Cerebellar nuclear complex (tissue), 1 donor: ENCODE measurements around the gene NPLOC4.
"Not testable (repeated sequence)": the region's sequence is repeated elsewhere in the genome, so short reads cannot be mapped to it uniquely, and the experiment has no call there.

Experiments
- DNase-seq, 2 experiments: peaks; one replicate each; lab custom pipeline; 2025; lab: John Stamatoyannopoulos, UW

Gene NPLOC4

GRCh38 chr17:81635431-81635830, 1.5 kb downstream of the NPLOC4 start:
- no peak for DNase-seq

DNA sequence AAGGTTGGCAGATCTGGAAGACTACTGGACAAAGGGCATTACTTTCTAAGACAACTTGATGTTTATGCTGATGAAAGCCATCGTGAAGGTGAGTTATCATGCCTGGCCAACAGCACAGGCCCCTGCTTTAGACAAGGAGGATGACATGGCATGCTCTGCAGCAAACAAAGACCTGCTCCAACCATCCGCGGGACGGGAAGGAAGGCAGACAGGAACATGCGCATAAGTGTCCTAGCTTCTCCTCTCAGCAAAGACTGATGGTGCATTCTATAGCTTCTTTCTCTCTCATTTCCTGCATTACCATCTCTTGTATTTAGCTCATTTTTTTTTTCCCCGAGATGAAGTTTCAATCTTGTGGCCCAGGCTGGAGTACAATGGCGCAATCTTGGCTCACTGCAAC, 5.4 kb downstream of the NPLOC4 start:
- no peak for DNase-seq

GRCh38 chr17:81630274-81630673, 6.6 kb downstream of the NPLOC4 start:
- no peak for DNase-seq

DNA sequence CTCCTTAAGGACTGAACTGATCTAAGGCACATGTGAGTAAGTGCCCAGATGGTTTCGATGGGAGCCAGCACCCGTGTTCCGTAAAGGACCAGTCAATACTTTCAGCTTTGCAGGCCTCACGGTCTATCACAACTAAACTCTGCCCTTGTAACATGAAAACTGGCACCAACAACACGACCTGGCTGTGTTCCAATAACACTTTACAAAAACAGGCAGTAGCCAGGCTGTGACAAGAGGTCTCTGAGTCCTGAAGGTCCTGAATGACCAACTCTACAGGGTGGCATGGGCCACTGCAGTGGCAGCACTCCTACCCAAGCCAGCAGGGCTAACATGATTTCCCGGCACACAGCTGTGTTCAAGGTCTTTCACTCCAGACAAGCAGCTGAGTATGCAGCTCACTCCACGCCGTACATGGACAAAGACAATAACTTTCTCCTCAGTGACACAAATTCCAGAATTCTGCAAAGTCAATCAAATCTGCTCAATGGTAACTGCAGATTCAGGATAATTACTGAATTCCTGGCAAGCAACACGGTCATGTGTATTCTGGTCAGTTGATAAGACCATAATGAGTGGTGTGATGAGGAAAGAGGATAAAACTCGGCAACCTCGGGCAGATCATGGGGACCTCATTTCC, 15.3 kb downstream of the NPLOC4 start:
- DNase-seq: no peak

DNA sequence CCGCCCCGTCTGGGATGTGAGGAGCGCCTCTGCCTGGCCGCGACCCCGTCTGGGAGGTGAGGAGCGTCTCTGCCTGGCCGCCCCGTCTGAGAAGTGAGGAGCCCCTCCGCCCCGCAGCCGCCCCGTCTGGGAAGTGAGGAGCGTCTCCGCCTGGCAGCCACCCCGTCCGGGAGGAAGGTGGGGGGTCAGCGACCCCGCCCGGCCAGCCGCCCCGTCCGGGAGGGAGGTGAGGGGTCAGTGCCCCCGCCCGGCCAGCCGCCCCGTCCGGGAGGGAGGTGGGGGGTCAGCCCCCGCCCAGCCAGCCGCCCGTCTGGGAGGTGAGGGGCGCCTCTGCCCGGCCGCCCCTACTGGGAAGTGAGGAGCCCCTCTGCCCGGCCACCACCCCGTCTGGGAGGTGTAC, 18.6 kb downstream of the NPLOC4 start:
- not testable (repeated sequence) for DNase-seq

DNA sequence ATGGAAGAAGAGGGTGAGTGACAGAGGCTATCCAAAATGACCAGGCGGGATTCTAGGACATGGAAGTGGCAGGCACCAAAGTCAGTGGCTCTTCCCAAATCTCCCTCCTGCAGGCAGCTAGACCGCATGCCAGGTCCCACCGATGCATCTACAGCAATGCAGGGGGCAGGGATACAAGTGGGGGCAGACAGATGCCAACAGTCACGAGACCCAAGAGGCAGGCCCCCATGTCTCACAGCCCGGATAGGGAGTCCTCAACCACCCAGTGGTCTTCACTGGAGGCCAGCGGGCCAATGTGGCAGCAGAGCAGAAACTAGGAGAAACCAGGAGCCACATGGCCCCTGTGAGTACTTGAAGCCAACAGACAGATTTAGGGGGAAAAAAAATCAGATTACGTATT, 20.0 kb downstream of the NPLOC4 start:
- DNase-seq: no peak

- no peak for DNase-seq
Observed at GRCh38 chr17:81615401-81615930, 21.4 kb downstream of the NPLOC4 start.

GRCh38 chr17:81612172-81612970, 24.5 kb downstream of the NPLOC4 start:
- DNase-seq: no peak

- no peak for DNase-seq
Observed at GRCh38 chr17:81609541-81610311, 27.2 kb downstream of the NPLOC4 start.

DNA sequence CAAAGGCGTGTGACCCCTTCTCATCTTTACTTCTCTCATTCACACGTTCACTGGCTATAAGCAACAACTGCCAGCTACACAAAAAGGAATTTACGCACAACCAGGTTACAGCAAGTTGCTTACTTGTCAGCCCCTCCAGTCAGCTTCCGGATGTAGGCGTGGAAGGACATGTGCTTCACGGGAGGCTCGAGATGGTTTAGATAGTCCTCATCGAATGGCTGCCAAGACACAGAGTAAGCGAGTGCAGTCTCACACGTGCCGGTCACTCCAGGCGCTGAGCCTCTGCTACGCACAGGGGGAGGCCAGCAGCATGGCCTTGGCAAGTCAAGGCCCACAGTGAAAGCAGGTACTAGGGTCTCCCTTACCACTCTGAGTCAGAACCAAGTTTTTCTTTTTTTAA, 28.3 kb downstream of the NPLOC4 start:
- no peak for DNase-seq

- no peak for DNase-seq
Observed at GRCh38 chr17:81608082-81608481, 28.8 kb downstream of the NPLOC4 start.

DNA sequence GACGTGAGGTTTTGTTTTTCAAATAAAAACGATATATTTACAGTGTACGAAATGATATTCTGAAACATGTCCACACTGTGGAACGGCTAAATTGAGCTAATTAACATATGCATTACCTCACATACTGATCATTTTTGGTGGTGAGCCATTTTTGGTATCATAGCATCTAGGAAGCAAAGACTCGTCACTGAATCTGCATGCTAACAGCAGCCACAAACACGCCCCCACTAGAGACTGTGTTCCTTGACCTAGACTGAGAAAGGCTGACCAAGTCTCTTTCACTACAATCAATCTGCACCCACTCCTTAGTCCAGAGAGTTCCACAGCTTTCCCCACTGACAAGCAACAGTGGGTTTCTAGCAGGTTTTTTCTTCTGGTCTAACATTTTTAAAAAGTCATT, 29.5 kb downstream of the NPLOC4 start:
- DNase-seq: no peak

- no peak for DNase-seq
Observed at GRCh38 chr17:81603846-81604610, 32.9 kb downstream of the NPLOC4 start.

GRCh38 chr17:81601525-81602120, 35.3 kb downstream of the NPLOC4 start:
- no peak for DNase-seq

- DNase-seq: no peak
Observed at GRCh38 chr17:81599719-81600486, 37.0 kb downstream of the NPLOC4 start.

- no peak for DNase-seq
Observed at GRCh38 chr17:81593105-81593871, 43.6 kb downstream of the NPLOC4 start.

DNA sequence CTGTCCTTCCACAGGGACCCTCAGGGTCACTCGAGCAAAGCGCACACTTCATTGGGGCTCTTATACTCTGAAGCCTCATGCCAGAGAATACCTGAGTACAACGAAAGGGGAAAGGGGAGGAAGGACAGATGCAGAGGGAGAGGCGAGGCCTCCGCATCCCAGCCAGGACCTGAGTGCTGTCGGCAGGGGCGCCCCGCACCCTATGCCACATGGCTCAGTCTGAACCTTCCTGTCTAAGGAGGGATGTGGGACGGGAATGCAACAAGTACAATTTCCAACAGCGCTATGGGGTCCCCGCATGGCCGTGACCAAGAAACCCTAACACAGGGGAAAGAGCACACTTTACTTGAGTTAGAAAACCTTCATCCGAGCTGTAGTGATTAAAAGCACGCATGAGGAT, 44.9 kb downstream of the NPLOC4 start:
- no peak for DNase-seq

- no peak for DNase-seq
Observed at GRCh38 chr17:81590121-81590520, 46.8 kb downstream of the NPLOC4 start.

DNA sequence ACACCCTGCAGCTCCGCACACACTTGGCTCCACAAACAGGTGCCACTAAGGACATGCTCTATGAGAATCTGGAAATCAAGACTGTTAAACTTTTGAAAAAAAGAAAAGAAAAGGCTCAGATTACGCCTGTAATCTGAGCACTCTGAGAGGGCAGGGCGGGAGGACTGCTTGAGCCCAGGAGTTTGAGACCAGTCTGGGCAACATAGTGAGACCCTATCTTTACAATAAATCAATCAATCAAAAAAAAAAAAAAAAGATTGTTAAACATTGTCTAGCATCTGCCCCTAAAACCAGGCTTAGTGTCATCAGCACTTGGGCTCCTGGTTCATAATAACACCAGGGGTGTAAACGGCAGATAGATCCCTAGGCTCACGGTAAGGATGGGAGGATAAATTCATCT, 47.3 kb downstream of the NPLOC4 start:
- DNase-seq: no peak

- DNase-seq: no peak
Observed at GRCh38 chr17:81586096-81586495, 50.8 kb downstream of the NPLOC4 start.
